Measurements from ENCODE around the gene MDM1.

- TF ChIP-seq CTCF (IDR thresholded peaks at IDR 0.05), result no peak
- TF ChIP-seq POLR2A (IDR thresholded peaks at IDR 0.05), result no peak
These were observed 37.9 kb upstream of the MDM1 start for GRCh38 chr12:68370006-68370590.

Measured in uterus (tissue), 2 donors.